GM23338 (cell line): ENCODE results near the gene RETNLB. TPM values are rescaled to one million over a fixed set of nuclear protein-coding genes. Genes with fewer than 3 reads are reported as not detected.

Experiments used
- ATAC-seq: fragments of 200-7000 bp; cut with Tn5 transposase; 3 replicates; pipeline ENCODE4 v1.9.1; 2020
- DNase-seq: peaks from one replicate; pipeline ENCODE4 v3.0.0-alpha.2; 2015; ENCODE audit warnings: low spot score
- H2AFZ ChIP-seq: fragments of 200-600 bp; sonication (generic); 2 replicates; pipeline ENCODE4 v1.8.0; 2016; ENCODE audit warnings: antibody characterized with exemption, mild to moderate bottlenecking, moderate library complexity
- H3F3A ChIP-seq: fragments of 200-600 bp; sonication (generic); replicated peaks from 2 replicates; pipeline ENCODE4 v1.8.0; 2017; ENCODE audit warnings: antibody characterized with exemption, mixed run types, low read depth
- H3K27ac ChIP-seq: fragments of 200-600 bp; sonication (generic); 2 replicates; pipeline ENCODE4 v1.6.1; 2016; ENCODE audit warnings: low read depth
- H3K27me3 ChIP-seq: fragments of 200-600 bp; sonication (generic); 2 replicates; pipeline ENCODE4 v1.8.0; 2016; ENCODE audit warnings: mild to moderate bottlenecking, mixed run types, moderate library complexity; ENCODE audit not compliant: insufficient read depth
- H3K36me3 ChIP-seq: fragments of 200-600 bp; sonication (generic); 2 replicates; pipeline ENCODE4 v1.8.0; 2016; ENCODE audit warnings: mild to moderate bottlenecking; ENCODE audit not compliant: insufficient read depth
- H3K4me1 ChIP-seq: fragments of 200-600 bp; sonication (generic); 2 replicates; pipeline ENCODE4 v1.8.0; 2016; ENCODE audit warnings: mild to moderate bottlenecking, moderate library complexity; ENCODE audit not compliant: insufficient read depth
- H3K4me2 ChIP-seq: fragments of 200-600 bp; sonication (generic); 2 replicates; pipeline ENCODE4 v1.7.1; 2017; ENCODE audit warnings: mixed run types
- H3K4me3 ChIP-seq: fragments of 200-600 bp; sonication (generic); 2 replicates; pipeline ENCODE4 v1.6.1; 2016; ENCODE audit warnings: mixed run types
- H3K79me2 ChIP-seq: fragments of 200-600 bp; sonication (generic); replicated peaks from 2 replicates; pipeline ENCODE4 v1.8.0; 2017; ENCODE audit warnings: mild to moderate bottlenecking; ENCODE audit not compliant: insufficient read depth
- H3K9me2 ChIP-seq: fragments of 200-600 bp; sonication (generic); 2 replicates; pipeline ENCODE4 v1.8.0; 2017; ENCODE audit not compliant: insufficient read depth
- H4K20me1 ChIP-seq: fragments of 200-600 bp; sonication (generic); replicated peaks from 2 replicates; pipeline ENCODE4 v1.8.0; 2017; ENCODE audit warnings: mild to moderate bottlenecking; ENCODE audit not compliant: insufficient read depth
- H3K27ac Mint-ChIP-seq: 2 replicates; pipeline ENCODE4 v1.8.0; 2020; ENCODE audit warnings: inconsistent platforms, mild to moderate bottlenecking, moderate library complexity, mixed read lengths
- H3K27me3 Mint-ChIP-seq: 3 replicates; pipeline ENCODE4 v1.8.0; 2022; ENCODE audit warnings: low read depth, mild to moderate bottlenecking, moderate library complexity, mixed read lengths, inconsistent platforms; ENCODE audit not compliant: insufficient read depth, poor library complexity
- H3K36me3 Mint-ChIP-seq: 3 replicates; pipeline ENCODE4 v1.8.0; 2021; ENCODE audit warnings: low read depth, mild to moderate bottlenecking, inconsistent platforms, moderate library complexity, mixed read lengths
- H3K4me1 Mint-ChIP-seq: 3 replicates; pipeline ENCODE4 v1.8.0; 2020; ENCODE audit warnings: mild to moderate bottlenecking, inconsistent platforms, mixed read lengths
- H3K4me3 Mint-ChIP-seq: 3 replicates; pipeline ENCODE4 v1.8.0; 2021; ENCODE audit warnings: moderate library complexity, mild to moderate bottlenecking, inconsistent platforms, mixed read lengths
- H3K9me3 Mint-ChIP-seq: 3 replicates; pipeline ENCODE4 v1.8.0; 2020; ENCODE audit warnings: moderate library complexity, mild to moderate bottlenecking, inconsistent platforms, mixed read lengths
- CREB1 ChIP-seq: fragments of 250-450 bp; sonication (Bioruptor Pico); IDR thresholded peaks from 2 replicates; pipeline ENCODE4 v1.5.0; 2020; ENCODE audit warnings: low read depth, mild to moderate bottlenecking, moderate library complexity
- CTCF ChIP-seq, 2 experiments: fragments of 200-600 bp in 1 of 2; sonication (generic) in 1 of 2; conservative IDR thresholded peaks; 2 replicates each; pipeline versions ENCODE4 v1.5.1 to v1.6.1; 2016 to 2017; ENCODE audit warnings: antibody characterized with exemption in 2 of 2, low read depth in 2 of 2, mild to moderate bottlenecking in 2 of 2, moderate library complexity in 1 of 2
- ETS1 ChIP-seq: IDR thresholded peaks from 2 replicates; pipeline ENCODE4 v1.6.1; 2016; ENCODE audit warnings: antibody characterized with exemption
- EZH2 ChIP-seq: fragments of 200-600 bp; sonication (generic); IDR thresholded peaks from one replicate; pipeline ENCODE4 v1.8.0; 2017; ENCODE audit warnings: antibody characterized with exemption, mild to moderate bottlenecking, low read depth; ENCODE audit not compliant: unreplicated experiment
- EZH2phosphoT487 ChIP-seq: fragments of 200-600 bp; sonication (generic); IDR thresholded peaks from one replicate; pipeline ENCODE4 v1.8.1; 2018; ENCODE audit warnings: antibody characterized with exemption; ENCODE audit not compliant: unreplicated experiment
- JUNB ChIP-seq: IDR thresholded peaks from one replicate; pipeline ENCODE4 v1.6.1; 2016; ENCODE audit warnings: antibody characterized with exemption; ENCODE audit not compliant: unreplicated experiment
- NANOG ChIP-seq: IDR thresholded peaks from 2 replicates; pipeline ENCODE4 v1.6.1; 2016; ENCODE audit warnings: antibody characterized with exemption, borderline replicate concordance
- POLR2AphosphoS5 ChIP-seq: IDR thresholded peaks from 2 replicates; pipeline ENCODE4 v1.6.1; 2016; ENCODE audit warnings: antibody characterized with exemption, low read depth
- REST ChIP-seq: IDR thresholded peaks from one replicate; pipeline ENCODE4 v1.6.1; 2018; ENCODE audit warnings: antibody characterized with exemption; ENCODE audit not compliant: unreplicated experiment
- STAT1 ChIP-seq: IDR thresholded peaks from one replicate; pipeline ENCODE4 v1.6.1; 2016; ENCODE audit warnings: antibody characterized with exemption; ENCODE audit not compliant: unreplicated experiment
- ZNF114 ChIP-seq: fragments of 250-450 bp; sonication (Bioruptor Pico); IDR thresholded peaks from 2 replicates; pipeline ENCODE4 v1.5.0; 2020; ENCODE audit warnings: mild to moderate bottlenecking, moderate library complexity
- ZNF331 ChIP-seq: fragments of 250-450 bp; sonication (Bioruptor Pico); IDR thresholded peaks from 2 replicates; pipeline ENCODE4 v1.5.0; 2020; ENCODE audit warnings: low read depth, mild to moderate bottlenecking, moderate library complexity
- polyA plus RNA-seq: library from polyadenylated mRNA; unstranded; fragments of >200 nt; fragmentation: Nextera tagmentation; extraction: Ambion mirVana; gene quantifications from 2 replicates; pipeline ENCODE4 v1.2.1, GENCODE V29; 2016
- total RNA-seq: library from RNA; depleted of rRNA; stranded (reverse); fragments of >200 nt; shearing (Covaris generic); gene quantifications from 2 replicates; pipeline ENCODE4 v1.2.3, GENCODE V29; 2014

RETNLB gene
- total and polyA plus RNA-seq, 2 experiments from 2014 or later, result not detected

- TF ChIP-seq REST (no peak), EZH2phosphoT487 (no peak), ZNF114 (CRISPR knock-in tag) (no peak), CTCF (conservative IDR thresholded peaks at IDR 0.05; ENCODE audit: low read depth in 2 of 2) (no peak), NANOG (no peak), STAT1 (no peak), CREB1 (CRISPR knock-in tag) (no peak), EZH2 (no peak)
Measured at GRCh38 chr3:108767253-108767652, 10.0 kb upstream of the RETNLB start (continued).

- H3K9me3 Mint-ChIP-seq, result peaks cover 3% of the 10 kb centered on the region; the same call in 1 of the 3 replicates
- no peak overlapping the region for H3K4me3 Mint-ChIP-seq
- H3K79me2 ChIP-seq, result no peaks in the 10 kb centered on the region
- no peaks in the 10 kb centered on the region for H3K4me1 Mint-ChIP-seq
- no peaks in the 10 kb centered on the region for H3K4me1 ChIP-seq
- H3K27me3 ChIP-seq, result no peaks in the 10 kb centered on the region
- H3K4me3 ChIP-seq, result no peak overlapping the region
- DNase-seq (no peak), ATAC-seq (no peak)
- H3K9me2 ChIP-seq, result no peaks in the 10 kb centered on the region
- no peak overlapping the region for H3K27ac ChIP-seq
- H3K36me3 ChIP-seq, result no peaks in the 10 kb centered on the region
- H4K20me1 ChIP-seq, result no peaks in the 10 kb centered on the region
- H3K27me3 Mint-ChIP-seq, result no peaks in the 10 kb centered on the region
- H2AFZ ChIP-seq, result no peak overlapping the region
- H3K36me3 Mint-ChIP-seq, result peaks cover 2% of the 10 kb centered on the region; the same call in 2 of the 3 replicates
- no peak overlapping the region for H3K4me2 ChIP-seq
- H3K27ac Mint-ChIP-seq, result no peak overlapping the region
- H3F3A ChIP-seq, result no peaks in the 10 kb centered on the region
- no peak for TF ChIP-seq CREB1 (CRISPR knock-in tag)
- TF ChIP-seq CTCF (conservative IDR thresholded peaks at IDR 0.05; ENCODE audit: low read depth in 2 of 2), result no peak
- TF ChIP-seq EZH2phosphoT487, result no peak
- TF ChIP-seq ZNF114 (CRISPR knock-in tag), result no peak
- TF ChIP-seq REST, result no peak
- no peak for TF ChIP-seq EZH2
- no peak for TF ChIP-seq JUNB
- TF ChIP-seq ETS1, result no peak
- TF ChIP-seq STAT1, result no peak
- no peak for TF ChIP-seq ZNF331
- no peak for TF ChIP-seq POLR2AphosphoS5
- no peak for TF ChIP-seq NANOG
Measured at GRCh38 chr3:108755686-108756085, 1.5 kb downstream of the RETNLB start.
